HG02571 (cell line): Measurements from ENCODE around the gene GNG14.
"Not testable (repeated sequence)": the region's sequence is repeated elsewhere in the genome, so short reads cannot be mapped to it uniquely, and the experiment has no call there.

Source experiments
- ATAC-seq: cut with Tn5 transposase; IDR thresholded peaks from one replicate; pipeline ENCODE4 v1.9.1; 2021; ENCODE audit warnings: mild to moderate bottlenecking, moderate library complexity; ENCODE audit not compliant: unreplicated experiment

The GNG14 gene

GRCh38 chr19:12666265-12667048 is 21.3 kb upstream of the GNG14 start, which contains the start of the genes MAN2B1 and WDR83:
Gene MAN2B1, minus strand, starts transcription at chr19:12666742. Its CDS starts 41 bp downstream, at chr19:12666701.
Gene WDR83, plus strand, starts transcription at chr19:12666807. Its CDS starts 2,984 bp downstream, at chr19:12669791.
- peak; percentile 40 for ATAC-seq

GRCh38 chr19:12667731-12668302 is 20.0 kb upstream of the GNG14 start:
- ATAC-seq: no peak

- no peak for ATAC-seq
Observed at GRCh38 chr19:12668346-12668745, 19.5 kb upstream of the GNG14 start.

- ATAC-seq: no peak
Observed at GRCh38 chr19:12668932-12669269, 18.9 kb upstream of the GNG14 start.

- ATAC-seq: no peak
Observed at GRCh38 chr19:12669270-12670158, 18.3 kb upstream of the GNG14 start.

- no peak for ATAC-seq
Observed at GRCh38 chr19:12670159-12670928, 17.5 kb upstream of the GNG14 start.

- no peak for ATAC-seq
Observed at GRCh38 chr19:12672744-12673143, 15.1 kb upstream of the GNG14 start.

- ATAC-seq: no peak
Observed at GRCh38 chr19:12675399-12675798, 12.4 kb upstream of the GNG14 start.

GRCh38 chr19:12675940-12676339 is 11.9 kb upstream of the GNG14 start:
- no peak for ATAC-seq

GRCh38 chr19:12676384-12676792 is 11.4 kb upstream of the GNG14 start:
- ATAC-seq: no peak

GRCh38 chr19:12676928-12677327 is 10.9 kb upstream of the GNG14 start:
- no peak for ATAC-seq

- not testable (repeated sequence) for ATAC-seq
Observed at GRCh38 chr19:12678039-12678438, 9.8 kb upstream of the GNG14 start.

GRCh38 chr19:12680034-12680433 is 7.8 kb upstream of the GNG14 start:
- no peak for ATAC-seq

- peak; percentile 69 for ATAC-seq
Observed at GRCh38 chr19:12681074-12681987, 6.5 kb upstream of the GNG14 start, which contains the start of gene DHPS. Gene DHPS, minus strand, starts transcription at chr19:12681880. Its CDS starts 114 bp downstream, at chr19:12681766.

- no peak for ATAC-seq
Observed at GRCh38 chr19:12685831-12686230, 2.0 kb upstream of the GNG14 start.

GRCh38 chr19:12689012-12689411 is 1.2 kb downstream of the GNG14 start:
- ATAC-seq: no peak

GRCh38 chr19:12689581-12690216 is 1.9 kb downstream of the GNG14 start:
- ATAC-seq: no peak

GRCh38 chr19:12692960-12693359 is 5.2 kb downstream of the GNG14 start:
- ATAC-seq: no peak

- no peak for ATAC-seq
Observed at GRCh38 chr19:12694641-12695040, 6.8 kb downstream of the GNG14 start.
